OCI-M2 (cell line): ENCODE results near the gene MANEA.
"Not testable (repeated sequence)": the region's sequence is repeated elsewhere in the genome, so short reads cannot be mapped to it uniquely, and the experiment has no call there.

ENCODE experiments used
- DNase-seq: peaks from one replicate; lab custom pipeline; 2025; ENCODE audit not compliant: unreplicated experiment; lab: John Stamatoyannopoulos, UW

MANEA gene

GRCh38 chr6:95577304-95578105 lies at the start of gene MANEA:
MANEA (plus strand) TSS chr6:95577535; CDS start chr6:95586440, 8,905 bp downstream.
- DNase-seq, result peak; percentile 74

GRCh38 chr6:95529762-95530161 lies 47.6 kb upstream of the MANEA start:
- no peak for DNase-seq

GRCh38 chr6:95530176-95530819 lies 47.0 kb upstream of the MANEA start:
- no peak for DNase-seq

- DNase-seq, result no peak
Measured at GRCh38 chr6:95543798-95544197, 33.5 kb upstream of the MANEA start.

- DNase-seq, result peak; percentile 29
Measured at GRCh38 chr6:95544517-95545225, 32.7 kb upstream of the MANEA start.

- no peak for DNase-seq
Measured at GRCh38 chr6:95545226-95545625, 32.1 kb upstream of the MANEA start.

- no peak for DNase-seq
Measured at GRCh38 chr6:95545686-95546085, 31.6 kb upstream of the MANEA start.

GRCh38 chr6:95546148-95546547 lies 31.2 kb upstream of the MANEA start:
- DNase-seq, result no peak

- no peak for DNase-seq
Measured at GRCh38 chr6:95547043-95547442, 30.3 kb upstream of the MANEA start.

- no peak for DNase-seq
Measured at GRCh38 chr6:95548188-95548786, 29.0 kb upstream of the MANEA start.

- DNase-seq, result no peak
Measured at GRCh38 chr6:95551678-95552324, 25.5 kb upstream of the MANEA start.

GRCh38 chr6:95553880-95554279 lies 23.5 kb upstream of the MANEA start:
- no peak for DNase-seq

GRCh38 chr6:95560956-95561355 lies 16.4 kb upstream of the MANEA start:
- DNase-seq, result not testable (repeated sequence)

GRCh38 chr6:95569560-95569959 lies 7.8 kb upstream of the MANEA start:
- DNase-seq, result no peak

GRCh38 chr6:95572098-95572497 lies 5.2 kb upstream of the MANEA start:
- no peak for DNase-seq

- DNase-seq, result no peak
Measured at GRCh38 chr6:95574811-95575210, 2.5 kb upstream of the MANEA start.

GRCh38 chr6:95576218-95576997 lies 927 bp upstream of the MANEA start:
- DNase-seq, result no peak

- DNase-seq, result no peak
Measured at GRCh38 chr6:95576998-95577303, 384 bp upstream of the MANEA start.

GRCh38 chr6:95578106-95578410 lies 723 bp downstream of the MANEA start:
- no peak for DNase-seq

GRCh38 chr6:95581073-95581472 lies 3.7 kb downstream of the MANEA start:
- no peak for DNase-seq

GRCh38 chr6:95584226-95584625 lies 6.9 kb downstream of the MANEA start:
- DNase-seq, result not testable (repeated sequence)
